Osteoblast (primary cell): Measurements from ENCODE around the gene CTU2. TPM values are rescaled to one million over a fixed set of nuclear protein-coding genes. Genes with fewer than 3 reads are reported as not detected.

Source experiments
- DNase-seq: peaks from one replicate; pipeline ENCODE4 v3.0.0; 2011; ENCODE audit warnings: low spot score, mixed read lengths; ENCODE audit not compliant: insufficient read length; ENCODE audit errors: missing footprints
- H2AFZ ChIP-seq: 2 replicates; pipeline ENCODE4 v1.6.0; 2011; ENCODE audit warnings: mild to moderate bottlenecking, low read length
- H3K27ac ChIP-seq: 2 replicates; pipeline ENCODE4 v1.5.1; 2011; ENCODE audit warnings: mild to moderate bottlenecking, low read depth, low read length, moderate library complexity
- H3K27me3 ChIP-seq: 2 replicates; pipeline ENCODE4 v1.6.0; 2012; ENCODE audit warnings: mild to moderate bottlenecking, control low read depth, inconsistent platforms, low read length, moderate library complexity; ENCODE audit not compliant: insufficient read depth
- H3K36me3 ChIP-seq: 2 replicates; pipeline ENCODE4 v1.5.1; 2011; ENCODE audit warnings: mild to moderate bottlenecking, low read length, control low read depth, moderate library complexity; ENCODE audit not compliant: insufficient read depth
- H3K4me1 ChIP-seq: 2 replicates; pipeline ENCODE4 v1.5.1; 2011; ENCODE audit warnings: mild to moderate bottlenecking, low read length, control low read depth, moderate library complexity; ENCODE audit not compliant: insufficient read depth
- H3K4me2 ChIP-seq: 2 replicates; pipeline ENCODE4 v1.6.0; 2011; ENCODE audit warnings: mild to moderate bottlenecking, low read length; ENCODE audit not compliant: insufficient read depth
- H3K4me3 ChIP-seq: fragments of 200-600 bp; sonication (generic); 3 replicates; pipeline ENCODE4 v1.5.1; 2012; ENCODE audit warnings: mild to moderate bottlenecking, low read length, inconsistent platforms; ENCODE audit not compliant: insufficient read depth
- H3K79me2 ChIP-seq: 2 replicates; pipeline ENCODE4 v1.6.0; 2012; ENCODE audit warnings: mild to moderate bottlenecking, low read length, control low read depth, inconsistent platforms; ENCODE audit not compliant: insufficient read depth
- H3K9me3 ChIP-seq: 2 replicates; pipeline ENCODE4 v1.5.1; 2011; ENCODE audit warnings: low read depth, low read length, control low read depth
- H4K20me1 ChIP-seq: 2 replicates; pipeline ENCODE4 v1.6.0; 2012; ENCODE audit warnings: mild to moderate bottlenecking, low read length, control low read depth; ENCODE audit not compliant: insufficient read depth
- CTCF ChIP-seq: IDR thresholded peaks from 2 replicates; pipeline ENCODE4 v1.5.1; 2011; ENCODE audit warnings: mild to moderate bottlenecking, low read depth, low read length, moderate library complexity; ENCODE audit errors: extremely low read depth
- total RNA-seq: library from RNA; depleted of rRNA; stranded (reverse); fragments of >200 nt; gene quantifications from 2 replicates; pipeline ENCODE4 v1.2.3, GENCODE V29; 2012

CTU2 gene
- total RNA-seq, 1 donor, result 14.8 TPM

GRCh38 chr16:88735616-88736015, 29.3 kb downstream of the CTU2 start:
- Histone ChIP-seq H3K9me3 (no peaks in the 10 kb centered on the region), H3K79me2 (peaks cover 28% of the 10 kb centered on the region), H3K27ac (no peak overlapping the region), H3K27me3 (no peaks in the 10 kb centered on the region), H2AFZ (no peak overlapping the region), H3K4me1 (no peaks in the 10 kb centered on the region), H3K36me3 (peaks cover 45% of the 10 kb centered on the region), H3K4me2 (no peak overlapping the region), H3K4me3 (no peak overlapping the region), H4K20me1 (peaks cover 48% of the 10 kb centered on the region)
- no peak for TF ChIP-seq CTCF
- DNase-seq, result no peak

GRCh38 chr16:88736088-88736487, 29.8 kb downstream of the CTU2 start:
- no peak overlapping the region for H3K27ac ChIP-seq
- peaks cover 45% of the 10 kb centered on the region for H3K36me3 ChIP-seq
- H3K9me3 ChIP-seq, result no peaks in the 10 kb centered on the region
- no peak overlapping the region for H3K4me2 ChIP-seq
- H3K27me3 ChIP-seq, result no peaks in the 10 kb centered on the region
- H4K20me1 ChIP-seq, result peaks cover 48% of the 10 kb centered on the region
- H3K79me2 ChIP-seq, result peaks cover 33% of the 10 kb centered on the region
- no peak for TF ChIP-seq CTCF
- no peaks in the 10 kb centered on the region for H3K4me1 ChIP-seq
- no peak for DNase-seq
- H2AFZ ChIP-seq, result no peak overlapping the region
- H3K4me3 ChIP-seq, result no peak overlapping the region

GRCh38 chr16:88736496-88736895, 30.2 kb downstream of the CTU2 start:
- Histone ChIP-seq H3K36me3 (peaks cover 46% of the 10 kb centered on the region), H2AFZ (no peak overlapping the region), H4K20me1 (peaks cover 48% of the 10 kb centered on the region), H3K79me2 (peaks cover 37% of the 10 kb centered on the region), H3K27me3 (no peaks in the 10 kb centered on the region), H3K4me2 (no peak overlapping the region), H3K4me3 (no peak overlapping the region), H3K27ac (no peak overlapping the region), H3K9me3 (no peaks in the 10 kb centered on the region), H3K4me1 (no peaks in the 10 kb centered on the region)
- DNase-seq, result no peak
- no peak for TF ChIP-seq CTCF

GRCh38 chr16:88737298-88738150, 31.2 kb downstream of the CTU2 start:
- no peak overlapping the region for H3K27ac ChIP-seq

More at GRCh38 chr16:88737298-88738150, 31.2 kb downstream of the CTU2 start:
- Histone ChIP-seq H3K27me3 (no peaks in the 10 kb centered on the region), H3K4me2 (no peak overlapping the region), H3K4me1 (no peaks in the 10 kb centered on the region), H3K9me3 (no peaks in the 10 kb centered on the region), H3K4me3 (no peak overlapping the region), H4K20me1 (peaks cover 43% of the 10 kb centered on the region), H3K79me2 (peaks cover 43% of the 10 kb centered on the region), H3K36me3 (peaks cover 50% of the 10 kb centered on the region), H2AFZ (no peak overlapping the region)
- peak; percentile 99 for DNase-seq
- peak; percentile 61 for TF ChIP-seq CTCF
